Fibroblast of lung (primary cell): ENCODE results near the gene RSPH9. TPM values are rescaled to one million over a fixed set of nuclear protein-coding genes. Genes with fewer than 3 reads are reported as not detected.
A peak's percentile ranks its signal among the peaks of the same experiment; 100 is the strongest.
"Not testable (repeated sequence)": the region's sequence is repeated elsewhere in the genome, so short reads cannot be mapped to it uniquely, and the experiment has no call there.

Experiments used
- DNase-seq, 2 donors: peaks; one replicate each; pipeline versions ENCODE4 v3.0.0 to v3.0.0-alpha.2; 2010; ENCODE audit warnings: low read depth in 2 of 2
- H2AFZ ChIP-seq: 2 replicates; pipeline ENCODE4 v1.5.1; 2012; ENCODE audit warnings: low read length, control low read depth, inconsistent platforms
- H3K27ac ChIP-seq: 2 replicates; pipeline ENCODE4 v1.5.1; 2011; ENCODE audit warnings: low read length, control low read depth; ENCODE audit not compliant: insufficient read depth
- H3K27me3 ChIP-seq: 2 replicates; pipeline ENCODE4 v1.5.1; 2011; ENCODE audit warnings: mild to moderate bottlenecking, low read length; ENCODE audit not compliant: control insufficient read depth, insufficient read depth
- H3K36me3 ChIP-seq: 2 replicates; pipeline ENCODE4 v1.5.1; 2011; ENCODE audit warnings: low read length; ENCODE audit not compliant: control insufficient read depth, insufficient read depth
- H3K4me1 ChIP-seq: 2 replicates; pipeline ENCODE4 v1.5.1; 2011; ENCODE audit warnings: low read length; ENCODE audit not compliant: control insufficient read depth, insufficient read depth; ENCODE audit errors: extremely low read depth
- H3K4me2 ChIP-seq: 2 replicates; pipeline ENCODE4 v1.5.1; 2011; ENCODE audit warnings: low read length, control low read depth; ENCODE audit not compliant: insufficient read depth; ENCODE audit errors: extremely low read depth
- H3K4me3 ChIP-seq, 4 experiments: fragments of 200-600 bp in 1 of 4; sonication (generic) in 1 of 4; replicated peaks in 1 of 4; 2 replicates each; pipeline ENCODE4 v1.5.1; 2011 to 2016; ENCODE audit warnings: low read length in 4 of 4, low read depth in 3 of 4, mild to moderate bottlenecking in 3 of 4, control low read depth in 2 of 4, inconsistent platforms in 1 of 4, mixed read lengths in 1 of 4; ENCODE audit not compliant: insufficient read depth in 1 of 4; ENCODE audit errors: control extremely low read depth in 1 of 4
- H3K79me2 ChIP-seq: 2 replicates; pipeline ENCODE4 v1.5.1; 2012; ENCODE audit warnings: mild to moderate bottlenecking, low read length, inconsistent platforms; ENCODE audit not compliant: control insufficient read depth, insufficient read depth
- H3K9ac ChIP-seq: 2 replicates; pipeline ENCODE4 v1.5.1; 2011; ENCODE audit warnings: mild to moderate bottlenecking, low read length, control low read depth; ENCODE audit not compliant: insufficient read depth
- H3K9me3 ChIP-seq: 2 replicates; pipeline ENCODE4 v1.5.1; 2012; ENCODE audit warnings: low read depth, low read length; ENCODE audit not compliant: control insufficient read depth, insufficient read depth
- H4K20me1 ChIP-seq: 2 replicates; pipeline ENCODE4 v1.5.1; 2011; ENCODE audit warnings: low read length; ENCODE audit not compliant: control insufficient read depth, insufficient read depth; ENCODE audit errors: extremely low read depth
- EZH2 ChIP-seq: IDR thresholded peaks from 2 replicates; pipeline ENCODE4 v1.5.1; 2012; ENCODE audit warnings: low read length, control low read depth, mild to moderate bottlenecking; ENCODE audit errors: missing control alignments
- polyA plus RNA-seq, 2 donors: library from polyadenylated mRNA; depleted of rRNA in 1 of 2; stranded (reverse) in 1 of 2; unstranded in 1 of 2; fragments of >200 nt; gene quantifications; 2 replicates each; pipeline ENCODE4 v1.2.1, GENCODE V29; 2011 to 2012; ENCODE audit warnings: missing spikeins in 1 of 2
- total RNA-seq: library from RNA; depleted of rRNA; stranded (reverse); fragments of >200 nt; gene quantifications from 2 replicates; pipeline ENCODE4 v1.2.1, GENCODE V29; 2014
- TF ChIP-seq, protein P1 (sequence below), 2 donors: IDR thresholded peaks in 1 of 2; conservative IDR thresholded peaks in 1 of 2; 1 replicate in 1 of 2; 2 replicates in 1 of 2; pipeline ENCODE4 v1.5.1; 2011 to 2012; ENCODE audit warnings: low read length in 2 of 2, control low read depth in 1 of 2, inconsistent platforms in 1 of 2, low read depth in 1 of 2, mild to moderate bottlenecking in 1 of 2

RSPH9 gene
- total and polyA plus RNA-seq, 2 donors (not counting 1 experiment from before 2014, with no cell fraction given) = 0.87 to 1.7 TPM

DNA sequence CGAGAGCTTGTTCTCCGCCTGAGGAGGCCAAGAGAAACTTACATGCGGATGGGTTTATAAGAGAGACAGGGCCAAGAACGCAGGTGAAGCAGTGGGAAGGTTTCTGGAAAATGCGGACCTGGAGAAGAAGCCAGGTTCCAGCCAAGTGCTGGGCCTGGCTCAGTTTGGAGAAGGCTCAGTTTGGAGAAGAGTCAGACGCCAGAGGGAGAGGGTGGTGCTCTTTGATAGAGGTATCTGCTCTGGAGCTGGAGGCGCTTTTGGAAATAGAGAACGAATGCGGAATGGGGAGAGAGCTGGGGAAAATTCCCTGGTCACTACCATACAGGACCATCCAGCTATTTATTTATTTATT lies 753 bp downstream of the RSPH9 start:
- Histone ChIP-seq H4K20me1 (no peaks in the 10 kb centered on the region), H3K9me3 (no peaks in the 10 kb centered on the region), H3K79me2 (no peaks in the 10 kb centered on the region), H3K36me3 (peaks cover 2% of the 10 kb centered on the region), H3K27me3 (no peaks in the 10 kb centered on the region), H3K27ac (no peak overlapping the region), H3K4me2 (peak overlapping the region; percentile 44), H2AFZ (peak overlapping the region; percentile 53), H3K9ac (no peak overlapping the region), H3K4me3 (peak overlapping the region; percentile 7 to 60 (median 50)), H3K4me1 (no peaks in the 10 kb centered on the region)
- no peak for TF ChIP-seq EZH2
- TF ChIP-seq, protein P1, sequence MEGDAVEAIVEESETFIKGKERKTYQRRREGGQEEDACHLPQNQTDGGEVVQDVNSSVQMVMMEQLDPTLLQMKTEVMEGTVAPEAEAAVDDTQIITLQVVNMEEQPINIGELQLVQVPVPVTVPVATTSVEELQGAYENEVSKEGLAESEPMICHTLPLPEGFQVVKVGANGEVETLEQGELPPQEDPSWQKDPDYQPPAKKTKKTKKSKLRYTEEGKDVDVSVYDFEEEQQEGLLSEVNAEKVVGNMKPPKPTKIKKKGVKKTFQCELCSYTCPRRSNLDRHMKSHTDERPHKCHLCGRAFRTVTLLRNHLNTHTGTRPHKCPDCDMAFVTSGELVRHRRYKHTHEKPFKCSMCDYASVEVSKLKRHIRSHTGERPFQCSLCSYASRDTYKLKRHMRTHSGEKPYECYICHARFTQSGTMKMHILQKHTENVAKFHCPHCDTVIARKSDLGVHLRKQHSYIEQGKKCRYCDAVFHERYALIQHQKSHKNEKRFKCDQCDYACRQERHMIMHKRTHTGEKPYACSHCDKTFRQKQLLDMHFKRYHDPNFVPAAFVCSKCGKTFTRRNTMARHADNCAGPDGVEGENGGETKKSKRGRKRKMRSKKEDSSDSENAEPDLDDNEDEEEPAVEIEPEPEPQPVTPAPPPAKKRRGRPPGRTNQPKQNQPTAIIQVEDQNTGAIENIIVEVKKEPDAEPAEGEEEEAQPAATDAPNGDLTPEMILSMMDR (conservative IDR thresholded peaks at IDR 0.05 in 1 of 2, IDR thresholded peaks at IDR 0.05 in 1 of 2; ENCODE audit: low read depth in 1 of 2, low read length in 2 of 2) = no peak
- no peak for DNase-seq

DNA sequence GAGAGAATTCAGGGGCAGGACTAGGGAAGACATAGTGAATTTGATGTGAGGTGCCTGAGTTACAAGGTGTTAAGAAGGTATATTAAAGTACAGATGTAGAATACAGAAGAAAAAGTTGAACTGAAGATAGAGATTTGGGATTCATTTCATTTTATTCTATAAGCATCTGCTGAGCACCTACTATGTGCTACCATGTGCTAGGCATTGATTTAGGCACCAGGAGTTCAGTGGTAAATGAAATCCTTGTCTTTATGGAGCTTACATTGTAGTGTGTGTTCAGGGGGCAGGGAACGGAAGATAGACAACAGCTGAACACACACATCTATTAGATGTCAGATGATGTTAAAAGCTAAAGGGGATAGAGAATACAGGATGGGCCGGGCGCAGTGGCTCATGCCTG lies 2.8 kb downstream of the RSPH9 start:
- Histone ChIP-seq H3K27ac (no peak overlapping the region), H4K20me1 (no peaks in the 10 kb centered on the region), H2AFZ (no peak overlapping the region), H3K36me3 (no peaks in the 10 kb centered on the region), H3K9ac (no peak overlapping the region), H3K4me3 (no peak overlapping the region), H3K9me3 (no peaks in the 10 kb centered on the region), H3K27me3 (no peaks in the 10 kb centered on the region), H3K4me1 (no peaks in the 10 kb centered on the region), H3K79me2 (no peaks in the 10 kb centered on the region), H3K4me2 (no peak overlapping the region)
- TF ChIP-seq EZH2 = no peak
- TF ChIP-seq, protein P1 (conservative IDR thresholded peaks at IDR 0.05 in 1 of 2, IDR thresholded peaks at IDR 0.05 in 1 of 2; ENCODE audit: low read depth in 1 of 2, low read length in 2 of 2) = no peak
- no peak for DNase-seq

DNA sequence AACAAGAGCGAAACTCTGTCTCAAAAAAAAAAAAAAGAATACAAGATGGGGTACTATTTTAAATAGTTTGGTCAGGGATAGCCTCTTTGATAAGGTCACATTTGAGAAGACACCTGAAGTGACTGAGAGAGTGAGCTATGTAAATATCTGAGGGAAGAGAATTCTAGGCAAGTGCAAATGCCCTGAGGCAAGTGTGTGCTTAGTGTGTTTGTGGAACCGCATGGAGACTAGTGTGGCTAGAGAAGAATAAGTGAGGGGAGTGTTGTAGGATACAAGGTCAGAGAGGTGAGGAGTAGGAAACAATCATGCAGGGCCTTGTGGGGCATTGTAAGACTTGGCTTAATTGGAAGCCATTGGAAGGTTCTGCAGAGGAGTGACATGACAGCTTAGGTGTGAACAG lies 3.4 kb downstream of the RSPH9 start:
- Histone ChIP-seq H3K4me1 (no peaks in the 10 kb centered on the region), H3K36me3 (no peaks in the 10 kb centered on the region), H2AFZ (no peak overlapping the region), H3K79me2 (no peaks in the 10 kb centered on the region), H4K20me1 (no peaks in the 10 kb centered on the region), H3K27ac (no peak overlapping the region), H3K4me2 (no peak overlapping the region), H3K9ac (no peak overlapping the region), H3K4me3 (no peak overlapping the region), H3K9me3 (no peaks in the 10 kb centered on the region), H3K27me3 (no peaks in the 10 kb centered on the region)
- TF ChIP-seq, protein P1 (conservative IDR thresholded peaks at IDR 0.05 in 1 of 2, IDR thresholded peaks at IDR 0.05 in 1 of 2; ENCODE audit: low read depth in 1 of 2, low read length in 2 of 2) = no peak
- DNase-seq = no peak

DNA sequence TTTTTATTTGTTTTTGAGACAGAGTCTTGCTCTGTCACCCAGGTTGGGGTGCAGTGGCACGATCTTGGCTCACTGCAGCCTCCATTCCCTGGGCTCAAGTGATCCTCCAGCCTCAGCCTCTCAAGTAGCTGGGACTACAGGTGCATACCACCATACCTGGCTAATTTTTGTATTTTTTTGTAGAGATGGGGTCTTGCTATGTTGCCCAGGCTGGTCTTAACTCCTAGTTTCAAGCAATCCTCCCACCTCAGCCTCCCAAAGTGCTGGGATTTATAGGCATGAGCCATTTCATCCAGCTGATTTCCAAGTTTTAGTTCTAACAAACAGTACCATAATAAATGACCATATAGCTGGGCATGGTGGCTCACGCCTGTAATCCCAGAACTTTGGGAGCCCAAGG lies 8.0 kb downstream of the RSPH9 start:
- H3K36me3 ChIP-seq, H3K4me1 ChIP-seq, H2AFZ ChIP-seq, H3K79me2 ChIP-seq, H3K9ac ChIP-seq, H3K9me3 ChIP-seq, H3K27ac ChIP-seq, H4K20me1 ChIP-seq, H3K27me3 ChIP-seq, H3K4me3 ChIP-seq, DNase-seq, H3K4me2 ChIP-seq: not testable (repeated sequence)
